Measurements from ENCODE around the gene NLGN4Y. TPM values are rescaled to one million over a fixed set of nuclear protein-coding genes. Genes with fewer than 3 reads are reported as not detected.

NLGN4Y gene
- total RNA-seq, 1 donor from 2014 or later: not detected

- no peak for DNase-seq (ENCODE audit: low spot score, unreplicated experiment)
- Mint-ChIP-seq H3K4me1 (ENCODE audit: low read depth) (no peaks in the 10 kb centered on the region), H3K9me3 (ENCODE audit: low read depth) (no peaks in the 10 kb centered on the region), H3K27me3 (no peaks in the 10 kb centered on the region), H3K36me3 (ENCODE audit: insufficient read depth) (no peaks in the 10 kb centered on the region), H3K4me3 (ENCODE audit: low read depth) (no peak overlapping the region), H3K27ac (no peak overlapping the region)
- TF ChIP-seq CTCF (IDR thresholded peaks at IDR 0.05; ENCODE audit: unreplicated experiment): no peak
Measured at GRCh38 chrY:14822906-14823305, 298.6 kb downstream of the NLGN4Y start.

GRCh38 chrY:14824583-14824982 is 300.3 kb downstream of the NLGN4Y start:
- no peak for DNase-seq (ENCODE audit: low spot score, unreplicated experiment)
- H3K27ac Mint-ChIP-seq: no peak overlapping the region

GRCh38 chrY:14825728-14826127 is 301.4 kb downstream of the NLGN4Y start:
- Mint-ChIP-seq H3K4me1 (ENCODE audit: low read depth) (no peaks in the 10 kb centered on the region), H3K27me3 (no peaks in the 10 kb centered on the region), H3K4me3 (ENCODE audit: low read depth) (no peak overlapping the region), H3K36me3 (ENCODE audit: insufficient read depth) (no peaks in the 10 kb centered on the region), H3K27ac (no peak overlapping the region), H3K9me3 (ENCODE audit: low read depth) (no peaks in the 10 kb centered on the region)
- no peak for TF ChIP-seq CTCF (IDR thresholded peaks at IDR 0.05; ENCODE audit: unreplicated experiment)
- no peak for DNase-seq (ENCODE audit: low spot score, unreplicated experiment)

More at GRCh38 chrY:14824583-14824982, 300.3 kb downstream of the NLGN4Y start:
- H3K36me3 Mint-ChIP-seq (ENCODE audit: insufficient read depth): no peaks in the 10 kb centered on the region
- no peaks in the 10 kb centered on the region for H3K27me3 Mint-ChIP-seq
- no peaks in the 10 kb centered on the region for H3K4me1 Mint-ChIP-seq (ENCODE audit: low read depth)
- no peak for TF ChIP-seq CTCF (IDR thresholded peaks at IDR 0.05; ENCODE audit: unreplicated experiment)
- H3K4me3 Mint-ChIP-seq (ENCODE audit: low read depth): no peak overlapping the region
- no peaks in the 10 kb centered on the region for H3K9me3 Mint-ChIP-seq (ENCODE audit: low read depth)

GRCh38 chrY:14828531-14828930 is 304.2 kb downstream of the NLGN4Y start:
- TF ChIP-seq CTCF (IDR thresholded peaks at IDR 0.05; ENCODE audit: unreplicated experiment): no peak
- no peak overlapping the region for H3K27ac Mint-ChIP-seq
- no peak overlapping the region for H3K4me3 Mint-ChIP-seq (ENCODE audit: low read depth)
- no peaks in the 10 kb centered on the region for H3K9me3 Mint-ChIP-seq (ENCODE audit: low read depth)
- no peaks in the 10 kb centered on the region for H3K4me1 Mint-ChIP-seq (ENCODE audit: low read depth)
- no peak for DNase-seq (ENCODE audit: low spot score, unreplicated experiment)
- no peaks in the 10 kb centered on the region for H3K36me3 Mint-ChIP-seq (ENCODE audit: insufficient read depth)
- H3K27me3 Mint-ChIP-seq: no peaks in the 10 kb centered on the region

- TF ChIP-seq CTCF (IDR thresholded peaks at IDR 0.05; ENCODE audit: unreplicated experiment): no peak
- H3K4me1 Mint-ChIP-seq (ENCODE audit: low read depth): no peaks in the 10 kb centered on the region
- DNase-seq (ENCODE audit: low spot score, unreplicated experiment): no peak
- H3K36me3 Mint-ChIP-seq (ENCODE audit: insufficient read depth): no peaks in the 10 kb centered on the region
- no peaks in the 10 kb centered on the region for H3K27me3 Mint-ChIP-seq
- H3K4me3 Mint-ChIP-seq (ENCODE audit: low read depth): no peak overlapping the region
- no peaks in the 10 kb centered on the region for H3K9me3 Mint-ChIP-seq (ENCODE audit: low read depth)
- no peak overlapping the region for H3K27ac Mint-ChIP-seq
Measured at GRCh38 chrY:14829366-14829885, 305.1 kb downstream of the NLGN4Y start.
